ENCODE measurements around the gene EEF1AKMT3. TPM values are rescaled to one million over a fixed set of nuclear protein-coding genes. Genes with fewer than 3 reads are reported as not detected.
"Not testable (repeated sequence)": the region's sequence is repeated elsewhere in the genome, so short reads cannot be mapped to it uniquely, and the experiment has no call there.

EEF1AKMT3 gene
- total and polyA plus RNA-seq, 8 donors, result 3.3 to 61.4 (median 9.2) TPM

- Histone ChIP-seq H3K36me3 (peaks cover 14 to 52% (median 42%) of the 10 kb centered on the region in 4 donors), H3K27ac (peak overlapping the region in 1 of 5 donors; percentile 29), H3K27me3 (no peaks in the 10 kb centered on the region), H3K4me1 (peaks cover 15 to 74% (median 37%) of the 10 kb centered on the region in 4 donors), H3K4me3 (no peak overlapping the region), H3K9me3 (no peaks in the 10 kb centered on the region)
- no peak for DNase-seq
- TF ChIP-seq POLR2AphosphoS5 (IDR thresholded peaks at IDR 0.05), result no peak
- TF ChIP-seq EP300 (IDR thresholded peaks at IDR 0.05), result no peak
- 70 to 83% (median 79%) methylated on average over 11 to 13 of the region's 13 CpGs for WGBS, 5 donors
- intact Hi-C loops (cut with DNase I; ENCODE audit: low total_unique reads), result no loop called here
These were observed 43.0 kb downstream of the EEF1AKMT3 start for GRCh38 chr12:57815177-57816000.

GRCh38 chr12:57816001-57816854 is 43.8 kb downstream of the EEF1AKMT3 start:
- WGBS, 5 donors, result 27 to 46% (median 34%) methylated on average over 3 of the region's 3 CpGs
- H3K4me1 ChIP-seq, result peaks cover 15 to 72% (median 42%) of the 10 kb centered on the region in 4 donors
- DNase-seq, result no peak
- peaks cover 12 to 51% (median 42%) of the 10 kb centered on the region in 4 donors for H3K36me3 ChIP-seq
- intact Hi-C loops (cut with DNase I; ENCODE audit: low total_unique reads), result no loop called here
- H3K4me3 ChIP-seq, result no peak overlapping the region
- no peak for TF ChIP-seq EP300 (IDR thresholded peaks at IDR 0.05)
- TF ChIP-seq POLR2AphosphoS5 (IDR thresholded peaks at IDR 0.05), result no peak
- no peak for TF ChIP-seq CTCF (IDR thresholded peaks at IDR 0.05)
- H3K9me3 ChIP-seq, result no peaks in the 10 kb centered on the region
- H3K27me3 ChIP-seq, result no peaks in the 10 kb centered on the region
- peak overlapping the region in 3 of 5 donors; percentile 29 to 53 (median 38) for H3K27ac ChIP-seq

- no peak for DNase-seq
- Histone ChIP-seq H3K27me3 (no peaks in the 10 kb centered on the region), H3K4me3 (no peak overlapping the region), H3K4me1 (peaks cover 15 to 72% (median 45%) of the 10 kb centered on the region in 4 donors), H3K36me3 (peaks cover 18 to 52% (median 42%) of the 10 kb centered on the region in 4 donors), H3K27ac (peak overlapping the region in 3 of 5 donors; percentile 29 to 53 (median 38)), H3K9me3 (no peaks in the 10 kb centered on the region)
- intact Hi-C loops (cut with DNase I; ENCODE audit: low total_unique reads), result no loop called here
- WGBS, 5 donors, result 32 to 59% (median 45%) methylated on average over 5 of the region's 5 CpGs
- no peak for TF ChIP-seq POLR2A (IDR thresholded peaks at IDR 0.05)
- no peak for TF ChIP-seq POLR2AphosphoS5 (IDR thresholded peaks at IDR 0.05)
- no peak for TF ChIP-seq CTCF (IDR thresholded peaks at IDR 0.05)
- TF ChIP-seq EP300 (IDR thresholded peaks at IDR 0.05), result no peak
These were observed 44.4 kb downstream of the EEF1AKMT3 start for GRCh38 chr12:57816855-57817151.

- Histone ChIP-seq H3K9me3 (no peaks in the 10 kb centered on the region), H3K27me3 (no peaks in the 10 kb centered on the region), H3K4me3 (no peak overlapping the region), H3K36me3 (peaks cover 24 to 53% (median 43%) of the 10 kb centered on the region in 4 donors), H3K4me1 (peaks cover 15 to 77% (median 45%) of the 10 kb centered on the region in 4 donors), H3K27ac (peak overlapping the region in 4 of 5 donors; percentile 25 to 66 (median 46))
- TF ChIP-seq CTCF (IDR thresholded peaks at IDR 0.05) (no peak), POLR2A (IDR thresholded peaks at IDR 0.05) (no peak), EP300 (IDR thresholded peaks at IDR 0.05) (no peak), POLR2AphosphoS5 (IDR thresholded peaks at IDR 0.05) (no peak)
- WGBS, 5 donors, result 51 to 60% (median 59%) methylated on average over 8 of the region's 8 CpGs
- intact Hi-C loops (cut with DNase I; ENCODE audit: low total_unique reads), result no loop called here
- DNase-seq, result no peak
These were observed 45.0 kb downstream of the EEF1AKMT3 start for GRCh38 chr12:57817261-57817989.

GRCh38 chr12:57817990-57818331 is 45.5 kb downstream of the EEF1AKMT3 start:
- peaks cover 15 to 79% (median 47%) of the 10 kb centered on the region in 4 donors for H3K4me1 ChIP-seq
- H3K9me3 ChIP-seq; DNase-seq; H3K27me3 ChIP-seq; intact Hi-C loops (cut with DNase I; ENCODE audit: low total_unique reads); H3K4me3 ChIP-seq: not testable (repeated sequence)
- peak overlapping the region in 3 of 5 donors; percentile 38 to 66 (median 53) for H3K27ac ChIP-seq
- peaks cover 30 to 53% (median 43%) of the 10 kb centered on the region in 4 donors for H3K36me3 ChIP-seq
- 72 to 96% (median 83%) methylated on average over 3 of the region's 3 CpGs for WGBS, 5 donors

- peaks cover 10 to 68% (median 41%) of the 10 kb centered on the region in 4 donors for H3K4me1 ChIP-seq
- H3K9me3 ChIP-seq; H3K4me3 ChIP-seq; intact Hi-C loops (cut with DNase I; ENCODE audit: low total_unique reads); H3K27me3 ChIP-seq; DNase-seq: not testable (repeated sequence)
- peak overlapping the region in 3 of 5 donors; percentile 10 to 38 (median 26) for H3K27ac ChIP-seq
- 47 to 63% (median 55%) methylated on average over 8 of the region's 8 CpGs for WGBS, 5 donors
- H3K36me3 ChIP-seq, result peaks cover 51 to 69% (median 62%) of the 10 kb centered on the region in 4 donors
These were observed 47.7 kb downstream of the EEF1AKMT3 start for GRCh38 chr12:57820119-57820518.

GRCh38 chr12:57821015-57821414 is 48.6 kb downstream of the EEF1AKMT3 start:
- WGBS, 5 donors, result 62 to 82% (median 63%) methylated on average over 4 to 5 of the region's 5 CpGs
- intact Hi-C loops (cut with DNase I; ENCODE audit: low total_unique reads); H3K27me3 ChIP-seq; H3K4me3 ChIP-seq; H3K9me3 ChIP-seq; DNase-seq: not testable (repeated sequence)
- H3K27ac ChIP-seq, result peak overlapping the region in 1 of 5 donors; percentile 38
- peaks cover 60 to 78% (median 71%) of the 10 kb centered on the region in 4 donors for H3K36me3 ChIP-seq
- peaks cover 10 to 59% (median 38%) of the 10 kb centered on the region in 4 donors for H3K4me1 ChIP-seq

Data from stomach (tissue), 9 donors.